IPS-NIHi11 (cell line): ENCODE results near the gene ZBTB14.

ENCODE experiments used
- DNase-seq: peaks from one replicate; pipeline ENCODE4 v3.0.0; 2012; ENCODE audit warnings: mixed read lengths, low spot score

Gene ZBTB14, protein sequence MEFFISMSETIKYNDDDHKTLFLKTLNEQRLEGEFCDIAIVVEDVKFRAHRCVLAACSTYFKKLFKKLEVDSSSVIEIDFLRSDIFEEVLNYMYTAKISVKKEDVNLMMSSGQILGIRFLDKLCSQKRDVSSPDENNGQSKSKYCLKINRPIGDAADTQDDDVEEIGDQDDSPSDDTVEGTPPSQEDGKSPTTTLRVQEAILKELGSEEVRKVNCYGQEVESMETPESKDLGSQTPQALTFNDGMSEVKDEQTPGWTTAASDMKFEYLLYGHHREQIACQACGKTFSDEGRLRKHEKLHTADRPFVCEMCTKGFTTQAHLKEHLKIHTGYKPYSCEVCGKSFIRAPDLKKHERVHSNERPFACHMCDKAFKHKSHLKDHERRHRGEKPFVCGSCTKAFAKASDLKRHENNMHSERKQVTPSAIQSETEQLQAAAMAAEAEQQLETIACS

DNA sequence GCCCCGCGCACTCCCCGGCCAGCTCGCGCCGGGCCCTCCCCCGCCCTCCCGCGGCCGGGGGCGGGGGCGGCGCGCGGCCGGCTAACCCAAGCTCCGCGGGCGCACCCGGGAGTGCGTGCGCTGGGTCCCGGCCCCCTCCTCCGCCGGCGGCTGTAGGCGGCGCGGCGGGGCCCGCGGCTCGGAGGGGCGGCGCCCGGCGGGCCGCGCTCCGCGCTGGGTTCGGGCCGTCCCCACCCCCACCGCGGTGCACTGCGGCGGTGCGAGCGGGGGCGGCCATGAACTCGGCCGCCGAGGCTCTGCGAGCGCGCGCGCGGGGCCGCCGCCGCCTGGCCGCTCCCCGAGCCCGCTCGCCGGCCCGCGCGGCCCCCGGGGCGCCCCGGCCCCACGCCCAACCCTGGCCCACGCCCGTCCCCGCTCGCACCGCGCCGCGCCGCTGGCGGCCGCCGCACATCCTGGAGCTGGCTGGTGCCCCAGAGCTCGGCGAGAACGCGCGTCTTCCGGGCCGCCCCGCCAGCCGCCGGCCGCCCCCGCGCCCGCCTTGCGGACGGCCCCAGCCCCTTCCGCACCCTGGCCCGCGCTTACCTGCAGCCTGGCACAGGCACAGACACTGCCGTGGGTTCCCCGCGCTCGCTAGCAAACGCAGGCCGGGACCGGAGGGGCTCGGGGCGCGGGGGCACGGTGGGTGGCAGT lies at the start of gene ZBTB14:
Gene ZBTB14, minus strand, starts transcription at position 496 of the 690 bp plus-strand sequence. CDS start 2,480 bp downstream, outside the sequence.
- peak; percentile 91 for DNase-seq

DNA sequence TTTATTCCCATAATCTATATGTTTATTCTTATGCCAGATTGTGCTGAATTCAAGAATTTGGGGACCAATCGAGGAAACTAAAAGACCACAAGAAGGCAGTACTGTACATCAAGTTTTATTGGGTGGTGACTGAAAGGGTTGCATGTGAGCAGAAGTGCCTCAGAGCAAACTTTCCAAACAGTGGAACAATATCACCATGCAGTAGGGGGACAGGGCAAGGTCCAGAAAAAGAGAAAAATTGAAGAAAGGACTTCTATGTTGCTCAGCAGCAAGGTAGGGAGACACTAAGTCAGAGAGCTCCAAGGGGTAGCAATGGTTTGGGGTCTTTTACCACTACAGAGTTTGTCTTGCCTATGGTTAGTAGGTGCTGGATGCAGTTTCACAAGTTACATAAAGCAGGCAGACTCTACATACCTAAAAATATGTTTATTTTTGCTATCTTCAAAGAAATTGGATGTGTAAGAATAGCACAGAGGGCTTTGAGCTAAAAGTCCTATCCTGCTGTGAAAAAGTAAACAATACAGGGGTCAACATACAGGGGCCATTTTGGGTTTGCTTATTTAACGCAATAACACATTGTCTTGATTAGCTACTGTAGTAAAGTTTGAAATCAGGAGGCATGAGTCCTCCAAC lies 43.8 kb upstream of the ZBTB14 start:
- no peak for DNase-seq

DNA sequence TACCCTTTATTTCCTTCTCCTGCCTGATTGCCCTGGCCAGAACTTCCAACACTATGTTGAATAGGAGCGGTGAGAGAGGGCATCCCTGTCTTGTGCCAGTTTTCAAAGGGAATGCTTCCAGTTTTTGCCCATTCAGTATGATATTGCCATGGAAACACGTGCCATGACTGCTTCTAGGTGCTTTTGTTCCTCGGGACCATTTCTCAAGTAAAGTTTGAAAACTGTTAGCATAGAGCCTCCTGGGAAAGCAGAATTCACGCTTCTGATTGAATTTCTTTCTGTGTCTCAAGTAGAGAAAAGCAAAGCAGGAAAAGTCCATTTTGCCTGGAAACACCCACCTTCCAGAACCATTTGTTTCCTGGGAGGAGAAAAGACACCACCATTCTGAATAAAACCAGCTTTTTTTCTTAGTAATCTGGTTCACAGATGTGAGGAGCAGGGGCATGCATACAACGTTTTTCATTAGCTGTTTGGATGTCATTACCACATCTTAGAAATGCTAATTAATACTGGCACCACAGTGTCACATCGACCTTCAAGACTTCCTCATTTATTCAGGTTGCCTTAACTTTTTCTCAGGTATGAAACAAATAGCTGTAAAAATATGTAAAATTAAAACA lies 39.0 kb upstream of the ZBTB14 start:
- no peak for DNase-seq

DNA sequence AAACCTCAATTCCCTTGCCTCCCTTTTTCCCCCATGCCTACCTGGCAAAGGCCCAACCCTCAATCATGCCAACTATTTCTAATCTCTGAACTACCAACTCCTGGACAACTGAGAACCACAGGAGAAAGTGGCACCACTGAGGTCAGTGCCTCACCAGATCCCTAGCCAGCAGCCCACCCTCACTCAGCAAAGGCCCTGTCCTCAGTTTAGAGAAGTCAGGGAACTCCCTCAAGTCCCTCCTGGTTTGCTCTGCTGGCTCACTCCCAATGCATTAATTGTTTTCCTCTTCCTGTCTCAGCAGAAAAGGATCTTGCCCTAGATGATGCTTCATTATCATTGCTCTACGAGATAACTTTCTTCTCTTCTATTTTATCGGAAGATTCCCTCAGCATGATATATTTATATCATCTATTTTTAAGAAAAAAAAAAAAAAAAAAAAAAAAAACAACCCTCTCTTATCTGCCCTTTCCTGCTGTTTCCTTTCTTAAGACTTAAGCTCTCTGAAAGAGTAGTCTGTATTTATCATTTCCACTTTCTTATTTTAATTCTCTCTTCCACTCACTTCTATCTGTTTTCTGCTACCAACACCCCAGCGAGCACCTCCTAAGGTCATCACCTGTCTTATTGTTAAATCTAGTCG lies 22.7 kb upstream of the ZBTB14 start:
- DNase-seq, result no peak

DNA sequence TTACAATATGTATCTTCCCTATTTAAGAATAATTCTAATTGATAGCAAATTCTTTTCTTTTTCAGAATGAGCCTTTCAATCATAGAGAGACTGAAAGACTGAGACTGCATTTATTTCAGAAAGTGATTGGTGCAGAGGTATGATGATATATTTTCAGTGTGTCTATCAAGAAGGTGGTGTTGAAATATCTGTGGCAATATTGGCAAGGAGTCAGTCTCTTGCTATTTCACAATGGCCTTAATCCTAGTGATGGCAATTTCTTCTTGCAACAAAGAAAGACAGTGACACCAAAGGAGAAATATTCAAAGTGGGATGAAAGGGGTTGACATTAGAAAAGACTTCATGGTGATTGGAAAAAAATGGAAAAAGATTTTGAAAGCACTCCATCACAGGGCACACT lies 21.7 kb upstream of the ZBTB14 start:
- no peak for DNase-seq

DNA sequence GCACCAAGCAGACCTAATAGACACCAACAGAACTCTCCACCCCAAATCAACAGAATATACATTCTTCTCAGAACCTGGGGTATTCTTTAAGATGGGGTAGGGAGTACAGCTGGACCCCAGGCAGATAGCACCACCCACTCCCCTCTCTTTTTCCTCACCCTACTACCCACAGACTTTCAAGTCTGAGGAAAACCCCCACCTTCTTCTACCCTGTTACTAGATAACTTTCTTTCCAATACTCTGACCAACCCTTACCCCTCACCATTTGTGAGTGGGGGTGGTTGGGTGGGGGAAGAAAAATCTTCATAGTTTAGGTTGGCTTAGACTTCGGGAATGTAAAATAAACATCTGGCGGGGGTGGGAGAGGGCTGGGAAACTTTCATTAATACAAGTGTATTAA lies 20.3 kb upstream of the ZBTB14 start:
- DNase-seq, result no peak

DNA sequence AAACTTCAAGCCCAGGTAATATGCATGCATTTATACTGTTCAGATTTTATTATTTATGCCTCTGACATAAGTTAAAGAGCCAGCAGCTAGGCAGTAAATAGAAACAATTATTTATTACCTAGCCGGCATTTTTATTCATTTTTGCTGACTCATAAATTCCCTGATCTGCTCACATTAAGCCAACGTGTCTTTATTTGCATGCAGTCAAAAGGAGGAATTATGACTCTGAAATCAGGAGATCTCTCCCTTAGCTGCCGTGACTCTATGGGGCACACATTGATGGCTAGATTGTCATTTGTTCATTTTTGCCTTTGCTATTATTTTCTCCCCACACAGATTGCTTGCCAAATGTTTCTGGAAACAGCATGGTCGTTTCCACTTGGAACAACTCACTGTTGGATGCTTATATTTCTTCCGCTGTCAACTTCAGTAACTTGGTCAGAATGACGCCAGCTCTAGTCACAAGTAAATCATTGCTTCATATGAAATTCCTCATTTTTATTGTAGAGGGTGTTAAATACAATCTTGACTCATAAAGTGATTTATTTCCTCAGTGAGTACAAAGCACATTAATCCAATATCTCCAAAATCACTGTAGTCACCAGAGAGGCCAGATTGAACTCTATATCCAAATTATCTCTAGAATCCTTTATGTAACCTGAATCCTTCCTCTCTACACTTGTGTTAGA lies 15.9 kb upstream of the ZBTB14 start:
- DNase-seq, result no peak

DNA sequence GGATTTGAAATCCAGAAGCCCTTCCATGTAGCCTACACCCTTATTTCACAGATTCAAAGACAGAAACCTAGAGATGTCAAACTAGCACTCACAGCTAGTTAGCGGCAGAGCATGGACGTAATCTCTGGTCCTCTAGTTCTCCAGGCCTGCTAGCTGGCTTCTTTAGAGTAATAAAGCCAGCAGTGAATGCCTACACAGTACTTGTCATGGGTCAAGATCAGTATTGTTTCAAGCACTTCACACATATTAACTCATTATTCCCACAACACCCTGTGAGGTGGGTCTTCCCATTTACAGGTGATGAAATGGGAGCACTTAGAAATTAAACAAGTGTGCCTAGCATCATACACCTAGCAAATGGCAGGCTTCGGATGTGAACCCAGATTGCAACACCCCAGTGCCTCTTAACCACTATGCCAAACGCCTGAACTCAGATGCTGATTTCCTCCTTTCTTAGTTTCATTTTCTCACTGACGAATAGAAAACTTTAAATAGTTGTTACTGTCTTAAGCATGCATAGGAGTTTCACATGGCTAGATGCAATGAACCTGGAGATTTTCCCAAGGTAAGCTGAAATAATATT lies 14.5 kb upstream of the ZBTB14 start:
- no peak for DNase-seq

DNA sequence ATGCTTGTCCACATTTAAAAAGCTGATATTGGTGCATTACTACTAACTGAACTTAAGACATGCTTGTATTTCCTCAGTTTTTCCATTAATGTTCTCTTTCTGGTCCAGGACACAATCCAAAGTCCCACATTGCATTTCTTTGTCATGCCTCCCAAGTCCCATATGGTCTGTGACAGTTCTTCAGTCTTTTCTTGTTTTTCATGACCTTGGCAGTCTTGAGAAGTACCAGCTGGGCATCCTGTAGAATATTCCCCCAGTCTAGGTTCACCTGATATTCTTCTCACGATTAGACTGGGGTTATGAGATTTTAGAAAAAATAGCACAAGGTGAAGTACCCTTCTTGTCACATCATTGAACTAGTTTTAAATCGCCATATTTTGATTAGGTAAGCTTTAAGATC lies 10.3 kb upstream of the ZBTB14 start:
- DNase-seq, result no peak

DNA sequence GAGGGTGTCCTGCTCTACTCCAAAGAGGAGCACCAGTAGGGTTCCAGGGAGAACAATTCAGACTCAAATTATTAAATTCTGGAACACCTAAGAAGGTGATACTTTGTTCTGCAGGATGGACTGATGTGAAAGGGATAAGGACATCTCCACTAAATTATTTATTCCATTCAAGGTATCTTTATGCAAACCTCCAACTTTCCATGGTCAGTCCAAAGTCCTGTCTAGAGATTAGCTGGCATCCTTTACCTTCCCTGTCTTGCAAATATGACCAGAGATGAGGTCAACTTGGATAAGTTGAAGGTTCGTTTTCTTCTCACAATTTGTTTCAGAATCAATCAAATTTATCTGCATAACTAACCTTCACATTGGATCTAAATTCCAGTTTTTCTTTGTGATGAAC lies 8.7 kb upstream of the ZBTB14 start:
- no peak for DNase-seq

DNA sequence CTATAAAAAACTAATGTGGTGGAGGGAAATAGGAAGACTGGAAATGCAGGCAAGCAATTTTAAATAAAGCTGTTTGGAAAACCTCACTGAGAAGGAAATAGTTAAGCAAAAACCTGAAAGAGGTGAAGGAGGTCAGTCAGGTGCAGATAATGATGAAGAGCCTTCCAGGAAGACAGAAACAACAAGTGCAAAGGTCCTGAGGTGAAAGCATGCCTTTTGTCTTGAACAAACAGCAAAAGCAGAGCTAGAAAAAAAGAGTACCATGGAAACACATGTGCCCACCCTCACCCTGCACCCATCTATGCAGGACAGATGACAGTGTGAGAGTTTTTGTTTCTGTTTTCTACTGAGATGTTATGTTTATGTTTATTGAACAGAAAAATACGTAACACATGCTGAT lies 8.1 kb upstream of the ZBTB14 start:
- DNase-seq, result no peak

DNA sequence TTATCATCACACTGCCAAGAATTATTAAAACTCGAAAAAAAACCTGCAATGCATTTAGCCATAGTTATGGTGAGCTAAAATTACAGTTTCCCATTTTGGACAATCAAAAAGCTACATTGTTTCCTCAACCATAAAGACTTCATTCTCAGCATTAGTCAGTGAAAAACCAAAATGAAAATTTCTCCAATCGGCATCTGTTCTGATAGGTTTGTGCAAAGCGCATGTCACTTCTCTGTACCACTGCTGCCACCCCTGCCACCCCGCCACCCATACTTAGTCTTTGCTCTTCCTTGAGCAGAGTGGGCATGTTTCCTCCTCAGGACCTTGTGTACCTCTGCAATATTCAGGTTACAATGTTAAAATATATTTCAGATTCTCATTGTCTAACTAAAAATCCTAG lies 7.1 kb upstream of the ZBTB14 start:
- no peak for DNase-seq

DNA sequence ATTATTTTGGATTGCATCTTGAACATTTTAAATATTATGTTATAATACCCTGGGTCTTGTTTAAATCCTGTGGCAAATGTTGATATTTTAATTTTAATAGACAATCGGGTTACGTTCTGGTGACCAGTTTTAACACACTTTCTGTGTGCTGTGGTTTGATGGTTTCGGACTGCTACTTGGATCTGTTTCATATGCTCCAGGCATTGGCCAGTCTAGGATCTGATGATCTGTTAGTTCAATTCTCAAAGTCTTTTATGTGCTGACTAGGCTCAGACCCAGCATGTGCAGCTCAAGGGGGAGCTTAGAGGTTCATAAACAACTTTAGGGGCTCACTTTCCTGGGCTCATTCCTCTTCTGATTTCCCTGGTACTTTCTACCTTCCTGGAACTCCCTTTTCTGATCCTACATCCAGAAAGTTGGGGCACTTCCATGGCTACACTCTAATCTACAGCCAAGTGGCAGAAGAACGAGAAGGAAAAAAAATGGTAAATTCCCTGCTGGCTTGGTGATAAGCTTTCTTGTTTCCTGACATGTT lies 5.0 kb upstream of the ZBTB14 start:
- DNase-seq, result no peak

DNA sequence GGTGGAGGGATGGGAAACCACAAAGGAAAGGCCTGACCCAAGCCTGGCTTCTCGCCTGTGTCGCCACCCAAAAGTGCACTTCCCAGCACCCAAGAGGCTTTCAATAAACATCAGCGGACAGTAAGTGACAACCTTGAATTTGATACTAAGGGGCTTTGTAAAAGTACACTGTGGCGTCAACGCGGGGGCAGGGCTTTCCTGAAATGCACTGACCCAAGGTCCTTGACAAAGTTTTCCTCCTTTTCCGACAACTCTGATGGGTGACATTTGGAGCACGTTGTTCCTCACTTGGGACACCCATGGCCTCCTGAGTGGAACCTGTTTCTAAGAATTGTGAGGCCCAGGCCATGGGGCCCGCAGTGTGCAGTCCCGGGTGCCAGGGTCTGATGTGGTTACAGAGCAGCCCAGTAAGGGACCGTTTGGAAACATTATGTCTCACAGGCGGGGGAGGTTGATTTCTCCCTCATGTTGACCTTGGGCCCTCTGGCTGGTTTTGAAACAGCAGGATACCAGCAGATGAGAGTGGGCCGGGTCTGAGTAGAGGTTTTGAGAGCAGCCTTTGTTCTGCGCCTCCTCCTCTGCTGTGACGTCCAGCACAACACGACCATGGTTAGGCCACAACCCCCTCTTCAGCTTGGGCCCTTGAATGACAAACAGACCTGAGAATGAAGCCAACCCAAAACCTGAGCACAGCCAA lies 2.8 kb upstream of the ZBTB14 start:
- DNase-seq, result no peak

DNA sequence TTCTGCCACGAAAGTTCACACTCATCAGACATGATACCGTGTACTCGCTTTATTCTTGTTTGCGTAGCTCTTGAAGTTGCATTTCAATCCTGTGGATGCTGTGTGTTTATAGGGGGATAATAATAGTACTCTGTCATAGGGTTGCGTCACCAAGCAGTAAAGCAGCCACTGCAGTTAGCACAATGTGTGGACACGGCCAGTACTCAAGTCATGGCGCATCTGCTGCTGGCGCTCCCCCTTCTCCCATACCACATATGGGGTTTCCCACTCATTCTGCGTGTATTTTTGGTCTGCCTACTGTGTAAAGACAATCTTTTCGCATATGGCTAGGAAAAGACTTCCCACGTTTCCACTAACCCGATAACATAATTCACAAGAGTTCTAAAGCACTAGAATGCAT lies 2.1 kb upstream of the ZBTB14 start:
- DNase-seq, result no peak

DNA sequence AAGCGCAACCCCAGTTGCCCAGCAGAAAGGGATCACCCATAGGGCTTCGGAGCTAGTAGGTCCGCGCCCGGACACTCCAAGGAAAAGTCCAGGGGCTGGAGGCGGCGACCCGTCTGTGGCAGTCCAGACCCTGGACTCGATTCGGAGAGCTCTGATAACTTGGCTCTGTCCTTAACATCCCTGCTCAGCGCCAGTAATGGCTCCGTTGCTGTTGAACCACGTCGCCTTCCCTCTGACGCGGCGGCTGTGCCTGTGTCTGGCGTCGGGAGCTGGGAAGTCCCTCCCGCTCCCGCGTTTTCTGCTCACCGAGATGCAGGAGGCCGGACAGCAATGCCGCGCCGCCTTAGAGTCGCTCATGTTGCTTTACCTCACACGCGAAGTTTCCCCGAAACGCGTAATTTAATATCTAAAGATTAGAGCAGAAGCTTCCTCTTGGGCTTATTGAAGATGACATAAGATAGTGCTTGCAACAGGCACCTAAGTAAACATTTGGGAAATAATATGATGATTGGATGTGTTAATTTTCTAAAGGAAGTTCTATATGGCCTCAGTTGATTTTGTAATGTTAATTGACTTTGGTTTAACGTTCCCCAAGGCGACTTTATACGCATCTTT lies 1.3 kb upstream of the ZBTB14 start:
- peak; percentile 74 for DNase-seq

DNA sequence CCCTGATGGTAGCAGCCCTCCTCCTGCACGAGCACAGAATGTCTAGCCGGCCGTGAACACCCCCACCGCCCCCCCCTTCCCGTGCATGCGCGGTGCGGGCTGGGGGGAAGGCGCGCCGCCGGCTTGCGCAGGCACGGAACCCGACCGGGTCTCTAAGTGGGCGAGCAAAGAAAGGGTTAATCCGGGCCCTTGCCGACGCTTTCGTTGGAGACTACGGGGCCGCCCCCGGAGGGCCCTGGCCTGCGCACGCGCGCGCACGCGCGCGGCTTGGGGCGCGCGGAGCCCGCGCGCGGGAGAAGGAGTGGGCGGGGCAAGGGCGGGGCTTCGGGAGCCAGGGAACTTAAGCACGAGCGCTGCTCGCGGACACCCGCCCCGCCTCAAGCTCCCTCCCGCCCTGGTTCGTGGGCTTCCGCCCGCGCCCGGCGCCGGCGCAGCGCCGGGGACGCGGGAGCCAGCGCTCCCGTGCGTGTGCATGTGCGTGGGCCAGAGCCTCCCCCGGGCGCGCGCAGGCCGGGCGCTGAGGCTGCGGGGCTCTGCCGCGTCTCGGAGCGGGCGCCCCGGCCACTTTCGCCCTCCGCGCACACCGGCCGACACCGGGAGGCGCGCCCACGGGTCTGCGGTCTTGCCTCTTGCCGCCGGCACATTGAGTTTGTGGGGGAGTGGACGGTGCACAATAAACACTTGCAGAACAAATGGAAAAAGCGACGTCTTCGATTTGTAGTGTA lies 617 bp upstream of the ZBTB14 start:
- peak; percentile 92 for DNase-seq

DNA sequence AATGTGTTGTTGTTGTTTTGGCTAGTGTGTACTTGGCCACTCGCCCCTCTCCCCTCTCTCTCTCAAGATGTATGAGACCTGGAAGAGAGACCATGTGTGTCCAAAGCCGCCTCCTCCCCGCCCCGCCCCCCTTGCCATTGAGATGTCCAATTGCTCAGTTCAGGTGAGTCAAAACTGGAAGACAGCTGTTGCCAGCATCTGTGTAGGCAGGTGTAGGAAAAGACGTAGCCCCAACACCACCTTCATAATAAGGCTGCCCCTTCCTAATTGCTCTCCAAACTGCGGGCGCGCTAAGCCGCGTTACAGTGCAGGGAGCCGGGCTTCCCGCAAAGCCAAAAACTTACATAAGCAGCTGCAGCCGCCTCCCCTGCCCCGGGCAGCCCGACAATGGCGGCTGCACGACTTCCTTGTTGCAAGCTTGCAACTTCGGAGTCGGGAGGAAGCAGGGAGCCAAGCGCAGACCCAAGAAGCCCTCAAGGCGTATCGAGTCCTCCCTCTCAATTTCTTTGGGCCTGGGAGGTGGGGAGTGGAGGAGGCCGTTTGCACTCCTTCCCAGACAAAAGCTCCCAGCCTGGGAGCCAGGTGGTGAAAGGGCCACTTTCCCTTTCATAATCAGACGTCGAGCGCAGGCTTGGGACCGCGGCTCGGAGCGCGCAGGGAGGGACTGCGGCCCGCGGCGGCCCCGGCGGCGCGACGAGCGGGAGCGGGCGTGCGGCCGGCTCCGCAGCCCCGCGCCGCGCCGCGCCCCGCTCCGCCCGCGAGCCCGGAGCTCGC lies 882 bp downstream of the ZBTB14 start:
- DNase-seq, result peak; percentile 38
